ENCODE data around the gene HMX1.

The HMX1 gene

DNA sequence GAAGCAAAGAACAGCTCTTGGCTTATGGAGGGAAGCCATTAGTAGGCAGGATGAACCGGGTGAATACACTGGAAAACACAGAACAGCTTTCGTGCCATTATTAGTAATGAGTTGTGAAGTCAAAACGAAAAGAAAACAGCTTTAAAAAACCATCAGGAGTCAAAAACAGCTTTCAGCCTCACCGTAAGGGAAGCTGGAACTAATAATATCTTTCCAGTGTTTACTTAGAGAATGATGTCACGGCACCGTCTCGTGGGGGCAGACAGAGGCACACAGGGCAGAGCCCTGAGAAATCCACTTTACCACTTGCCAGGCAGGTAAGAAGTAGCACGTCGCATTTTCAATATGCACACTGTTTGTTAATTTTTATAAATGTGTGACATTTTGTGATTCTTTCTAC is 37.9 kb upstream of the HMX1 start:
- DNase-seq, result no peak

GRCh38 chr4:8908206-8908893 is 36.7 kb upstream of the HMX1 start:
- no peak for DNase-seq

- no peak for DNase-seq
Observed at GRCh38 chr4:8907596-8908205, 36.1 kb upstream of the HMX1 start.

GRCh38 chr4:8906991-8907595 is 35.5 kb upstream of the HMX1 start:
- DNase-seq, result no peak

DNA sequence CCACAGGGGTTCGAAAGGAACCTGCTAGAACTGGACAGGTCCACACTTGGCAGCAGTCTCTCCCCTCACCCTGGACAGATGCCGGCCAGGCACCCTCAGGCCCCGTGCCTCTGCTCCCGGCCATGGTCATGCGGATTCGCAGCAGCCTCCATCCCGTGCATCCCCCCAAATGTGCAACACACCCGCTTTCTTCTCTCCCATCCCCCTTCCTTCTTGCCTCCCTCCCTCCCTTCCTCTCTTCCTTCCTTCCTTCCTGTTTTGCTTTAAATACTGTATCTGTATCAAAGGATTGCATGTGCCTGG is 35.0 kb upstream of the HMX1 start:
- no peak for DNase-seq

DNA sequence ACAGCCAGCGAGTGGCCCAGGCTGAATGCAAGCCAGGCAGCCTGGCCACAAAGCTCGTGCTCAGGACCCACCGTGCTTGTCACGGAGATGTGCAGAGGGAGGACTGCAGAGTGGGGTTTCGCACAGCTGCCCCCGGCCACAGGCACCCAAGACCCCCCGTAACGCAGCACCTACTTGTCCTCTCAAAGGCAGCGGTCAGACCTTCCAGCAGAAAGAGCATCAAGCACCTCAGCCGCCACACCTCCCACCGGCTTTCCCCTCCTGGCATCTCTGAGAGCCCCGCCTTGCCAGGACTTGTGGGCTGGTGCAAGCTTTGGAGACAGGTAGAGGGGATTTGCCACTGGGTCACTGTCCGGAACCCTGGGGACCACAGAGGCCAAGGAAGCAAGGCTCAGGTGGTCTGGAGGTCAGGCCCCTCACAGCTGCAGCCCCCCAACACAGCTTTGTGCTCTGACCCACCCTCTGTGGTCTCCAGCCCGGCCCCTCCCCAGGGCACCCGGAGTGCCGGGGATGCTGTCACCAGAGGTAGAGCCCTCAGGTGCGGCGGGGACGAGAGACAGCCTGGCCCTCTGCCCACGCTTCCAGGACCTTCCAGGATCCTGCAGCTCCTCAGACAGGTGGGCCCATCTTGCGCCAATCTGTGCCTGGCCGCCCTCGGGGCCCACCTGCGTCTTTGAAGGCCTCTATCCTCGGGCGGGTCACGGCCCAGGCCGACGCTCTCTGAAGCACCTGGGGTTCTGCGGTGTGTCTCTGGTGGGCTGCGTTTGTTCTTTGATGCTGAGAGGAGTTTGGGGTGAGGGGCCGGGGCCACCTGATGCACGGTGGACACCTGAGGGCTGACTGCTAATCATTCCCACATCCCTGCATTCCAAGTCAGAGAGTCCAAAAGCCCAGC is 34.4 kb upstream of the HMX1 start:
- DNase-seq, result no peak

DNA sequence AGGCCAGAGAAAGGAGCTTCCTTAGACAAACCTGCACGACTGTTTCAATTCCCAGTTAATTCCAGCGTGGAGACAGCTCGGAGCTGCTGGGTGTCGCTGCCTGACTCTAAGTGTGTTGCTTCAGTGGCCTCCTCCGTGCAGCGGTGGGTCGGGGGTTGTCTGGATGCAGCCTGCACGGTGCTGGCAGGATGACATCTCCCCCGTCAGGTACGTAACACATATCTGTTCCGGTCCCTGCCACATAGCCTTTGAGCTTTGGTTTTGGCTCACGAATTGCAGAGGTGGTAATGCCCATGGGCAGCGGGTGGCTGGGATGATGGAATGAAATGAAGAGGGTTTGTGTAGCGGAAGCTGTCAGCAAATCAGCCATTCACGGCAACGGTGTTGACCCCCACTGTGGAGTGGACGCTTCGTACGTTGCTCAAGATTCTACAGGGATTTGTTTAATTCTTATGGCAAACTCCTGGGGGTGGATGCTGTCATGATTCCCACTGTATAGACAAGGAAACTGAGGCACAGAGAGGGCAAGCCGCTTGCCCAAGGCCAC is 33.7 kb upstream of the HMX1 start:
- DNase-seq, result no peak

DNA sequence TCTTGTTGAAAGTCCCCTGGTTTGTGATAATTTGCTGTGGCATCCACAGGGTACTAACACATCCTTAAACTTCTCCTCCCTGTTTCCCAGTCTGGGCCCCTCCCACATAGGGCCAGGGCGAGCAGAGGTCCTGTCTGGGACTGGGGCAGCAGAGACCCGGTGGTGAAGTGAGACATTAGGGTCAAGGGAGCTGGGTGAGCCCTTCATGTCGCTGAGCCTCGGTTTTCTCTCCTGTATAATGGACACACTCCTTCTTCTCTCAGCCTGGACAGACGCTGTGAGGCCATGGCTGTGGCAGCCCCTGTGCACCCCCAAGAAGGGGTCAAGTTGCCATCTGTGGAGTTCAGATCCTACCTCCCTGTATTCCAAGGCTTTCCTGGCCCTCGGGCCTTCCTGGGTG is 33.0 kb upstream of the HMX1 start:
- no peak for DNase-seq

- no peak for DNase-seq
Observed at GRCh38 chr4:8904041-8904501, 32.4 kb upstream of the HMX1 start.

DNA sequence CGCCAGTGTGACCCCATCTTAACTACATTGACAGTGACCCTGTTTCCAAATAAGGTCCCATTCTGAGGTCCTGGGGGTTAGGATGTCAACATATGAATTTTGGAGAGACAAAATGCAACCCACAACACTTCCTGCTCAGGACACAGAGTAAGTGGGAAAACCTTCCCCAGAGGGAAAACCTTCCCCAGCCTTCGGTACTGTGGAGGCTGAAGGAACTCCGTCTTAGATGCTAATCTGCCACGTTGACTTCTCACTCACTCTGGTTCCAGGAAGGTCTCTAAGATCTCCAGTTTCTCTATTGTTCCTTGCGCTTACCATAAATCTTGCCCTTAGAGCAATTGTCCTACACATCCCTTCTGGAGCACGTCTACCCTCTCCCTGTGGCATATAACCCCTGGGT is 29.7 kb upstream of the HMX1 start:
- DNase-seq, result no peak

GRCh38 chr4:8900588-8900987 is 28.9 kb upstream of the HMX1 start:
- no peak for DNase-seq

GRCh38 chr4:8898419-8898818 is 26.8 kb upstream of the HMX1 start:
- DNase-seq, result no peak

DNA sequence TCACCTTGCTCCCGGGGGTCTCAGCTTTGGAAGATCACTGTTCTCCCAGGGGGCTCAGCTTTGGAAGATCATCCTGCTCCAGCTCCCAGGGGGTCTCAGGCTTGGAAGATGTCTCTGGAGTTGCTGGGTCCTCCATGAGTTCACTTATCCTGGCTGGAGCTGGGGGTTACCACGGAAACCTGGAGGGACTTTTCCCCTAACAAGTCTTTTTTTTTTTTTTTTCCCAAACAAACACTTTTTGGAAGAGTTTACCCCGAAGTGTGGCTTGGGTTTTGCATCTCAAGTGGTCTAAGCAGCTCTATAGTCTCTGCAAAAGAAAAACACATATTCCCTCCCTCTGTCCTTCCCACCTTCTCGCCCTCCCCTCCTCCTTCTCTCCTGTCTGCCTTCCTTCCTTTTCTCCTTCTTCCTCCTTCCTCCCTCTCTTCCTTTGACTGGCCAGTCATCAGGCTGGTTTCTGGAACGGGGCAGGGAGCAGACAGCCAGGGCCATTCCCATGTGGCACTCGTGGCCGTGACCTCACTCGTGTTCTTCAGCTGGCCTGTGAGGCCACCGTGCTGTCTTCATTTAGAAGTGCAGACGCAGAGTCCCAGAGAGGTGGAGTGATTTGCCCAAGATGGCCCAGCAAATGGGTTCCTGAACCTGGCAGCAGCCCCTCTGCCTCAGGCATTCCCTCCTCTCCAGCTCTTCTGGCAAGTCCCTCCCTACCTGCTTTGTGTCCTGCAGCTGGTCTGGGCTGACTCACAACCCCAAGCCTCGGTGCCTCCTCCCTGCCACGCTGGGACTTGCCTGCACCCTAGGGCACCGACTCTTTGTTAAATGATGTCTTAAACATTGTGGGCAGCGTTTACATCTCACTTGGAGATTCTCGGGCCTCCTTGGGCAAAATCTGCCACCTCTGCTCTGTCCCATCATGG is 25.9 kb upstream of the HMX1 start:
- no peak for DNase-seq

- no peak for DNase-seq
Observed at GRCh38 chr4:8896506-8896905, 24.9 kb upstream of the HMX1 start.

GRCh38 chr4:8896071-8896470 is 24.4 kb upstream of the HMX1 start:
- DNase-seq, result no peak

- DNase-seq, result no peak
Observed at GRCh38 chr4:8895295-8895694, 23.7 kb upstream of the HMX1 start.

DNA sequence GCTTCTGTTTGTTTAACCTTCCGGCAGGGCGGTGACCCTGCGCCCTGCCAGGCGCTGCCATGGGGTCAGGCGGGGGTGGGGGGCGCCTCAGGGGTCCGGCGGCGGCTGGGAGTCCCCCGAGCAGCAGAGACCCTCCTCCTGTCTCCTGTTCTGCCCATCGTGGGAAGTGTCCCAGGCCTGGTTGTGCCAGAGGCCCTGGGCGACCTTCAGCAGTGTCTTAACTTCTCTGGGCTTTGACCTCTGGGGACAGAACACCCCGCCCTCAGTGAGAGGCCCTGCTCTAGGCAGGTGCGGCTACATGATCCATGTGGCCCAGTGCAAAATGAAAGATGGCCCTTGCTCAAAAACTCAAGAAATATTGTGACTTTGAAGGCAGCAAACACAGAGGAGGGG is 22.8 kb upstream of the HMX1 start:
- DNase-seq, result no peak

DNA sequence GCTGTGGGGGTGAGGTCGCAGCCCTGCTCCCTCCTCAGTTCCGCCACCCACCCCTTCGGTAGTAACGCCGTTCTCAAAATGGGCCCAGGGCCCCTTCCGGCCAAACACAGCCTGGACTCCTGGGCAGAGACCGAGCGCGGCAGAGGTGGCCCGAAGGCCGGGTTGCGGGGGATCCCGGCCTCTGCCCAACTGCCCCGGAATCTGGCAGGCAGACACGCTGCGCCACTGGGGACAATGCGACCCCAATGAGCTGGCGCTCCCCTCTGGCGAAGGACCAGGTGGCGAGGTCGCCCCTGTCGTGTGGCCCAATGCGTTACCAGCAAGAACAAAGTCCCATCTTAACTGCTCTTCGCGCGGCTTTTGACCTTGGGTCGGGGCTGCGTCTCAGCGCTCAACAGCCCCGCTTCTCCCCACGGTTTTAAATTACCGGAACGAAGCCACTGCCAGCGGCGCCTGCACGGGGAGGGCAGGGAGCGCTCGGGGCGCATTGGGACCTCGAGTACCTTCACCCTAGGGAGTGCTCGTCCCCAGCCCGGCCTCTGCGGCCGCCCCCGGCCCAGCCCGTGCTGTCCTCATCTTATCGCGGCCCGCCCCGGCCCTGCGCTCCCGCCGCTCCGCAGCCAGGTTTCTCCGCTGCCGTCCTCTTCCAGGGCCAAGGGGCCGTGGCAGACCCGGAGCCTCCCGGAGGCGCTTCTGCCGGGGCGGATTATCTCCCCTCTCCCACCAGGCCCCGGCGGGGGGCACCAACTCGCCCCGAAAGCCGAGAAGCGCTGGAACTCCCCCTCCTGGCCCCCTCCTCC is 22.2 kb upstream of the HMX1 start:
- DNase-seq, result no peak

- no peak for DNase-seq
Observed at GRCh38 chr4:8893227-8893623, 21.6 kb upstream of the HMX1 start.

DNA sequence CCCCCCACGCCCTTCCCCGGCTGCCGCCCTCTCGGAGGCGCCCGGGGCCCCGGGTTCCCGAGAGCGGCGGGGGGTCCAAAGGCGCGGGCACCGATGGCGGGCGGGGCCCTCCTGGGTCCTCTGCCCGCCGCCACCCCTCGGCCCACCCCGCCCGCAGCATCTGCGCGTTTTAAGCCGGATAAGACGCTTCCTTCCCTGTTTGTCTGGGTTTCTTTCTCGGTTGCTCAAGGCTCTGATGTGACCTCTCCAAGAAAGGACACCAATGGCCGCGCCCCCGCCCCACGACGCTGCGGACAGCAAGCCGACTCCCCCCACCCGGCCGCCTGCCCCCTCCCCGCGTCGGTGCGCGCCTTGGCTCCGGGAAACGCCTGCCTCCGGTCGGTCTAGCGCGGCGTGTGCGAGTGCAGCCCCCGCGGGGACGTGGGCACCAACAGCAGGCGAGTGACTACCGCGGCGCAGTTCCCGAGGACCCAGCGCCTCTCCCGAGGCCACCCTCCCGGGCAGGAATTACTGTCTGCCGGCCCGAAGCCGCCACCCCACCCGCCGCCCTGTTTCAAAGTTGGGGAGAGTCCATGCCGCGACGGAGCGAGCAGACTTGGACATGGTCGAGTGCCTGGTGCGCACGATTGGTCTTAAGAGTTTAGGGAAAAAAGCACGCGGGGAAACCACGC is 21.1 kb upstream of the HMX1 start:
- DNase-seq, result no peak

Measured in CD4-positive, alpha-beta T cell treated with Interleukin-6 for 4 hours (primary cell).